ENCODE data around the gene PICK1.

DNA sequence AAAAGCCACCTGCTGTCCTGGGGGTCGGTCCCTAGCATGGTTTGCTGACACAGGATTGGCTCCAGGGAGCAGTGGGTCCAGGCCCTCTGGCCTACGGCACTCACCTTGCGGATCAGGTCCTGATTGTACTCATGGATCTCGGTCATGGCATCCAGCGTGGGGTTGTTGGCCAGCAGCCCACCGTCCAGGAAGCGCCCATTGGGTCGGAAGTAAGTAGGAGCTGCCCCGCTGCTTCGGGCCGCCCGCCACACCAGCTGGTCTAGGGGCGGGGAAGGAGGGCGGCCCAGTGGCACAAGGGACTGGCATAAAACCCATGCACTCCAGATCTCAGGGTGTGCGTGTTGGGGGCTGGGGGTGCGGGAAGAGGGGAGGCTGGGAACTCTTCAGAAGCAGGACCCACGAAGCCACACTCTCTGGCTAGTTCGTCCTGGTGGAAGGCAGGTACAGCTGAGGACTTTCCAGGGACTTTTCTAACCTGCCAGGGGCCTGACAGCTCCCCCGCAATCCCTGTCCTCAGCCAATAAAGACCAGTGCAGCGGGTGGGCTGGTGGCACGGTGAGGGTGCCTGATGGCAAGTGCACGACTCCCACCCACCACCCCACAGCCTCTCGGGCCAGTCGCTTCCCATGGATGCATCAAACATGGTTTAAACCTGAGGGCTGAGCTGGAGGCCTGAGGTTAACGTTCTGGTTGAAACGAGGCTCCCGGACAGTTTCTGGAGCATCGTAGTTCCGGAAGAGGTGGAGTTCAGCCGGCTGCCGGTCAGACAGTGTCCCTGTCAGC, 58.4 kb downstream of the PICK1 start:
- TF ChIP-seq YY1 (IDR thresholded peaks at IDR 0.05; ENCODE audit: insufficient read depth, insufficient read length) (no peak), SUZ12 (IDR thresholded peaks at IDR 0.05; ENCODE audit: extremely low read depth, insufficient read depth, insufficient read length) (no peak)
